ENCODE results near the gene ITGB2.

DNA sequence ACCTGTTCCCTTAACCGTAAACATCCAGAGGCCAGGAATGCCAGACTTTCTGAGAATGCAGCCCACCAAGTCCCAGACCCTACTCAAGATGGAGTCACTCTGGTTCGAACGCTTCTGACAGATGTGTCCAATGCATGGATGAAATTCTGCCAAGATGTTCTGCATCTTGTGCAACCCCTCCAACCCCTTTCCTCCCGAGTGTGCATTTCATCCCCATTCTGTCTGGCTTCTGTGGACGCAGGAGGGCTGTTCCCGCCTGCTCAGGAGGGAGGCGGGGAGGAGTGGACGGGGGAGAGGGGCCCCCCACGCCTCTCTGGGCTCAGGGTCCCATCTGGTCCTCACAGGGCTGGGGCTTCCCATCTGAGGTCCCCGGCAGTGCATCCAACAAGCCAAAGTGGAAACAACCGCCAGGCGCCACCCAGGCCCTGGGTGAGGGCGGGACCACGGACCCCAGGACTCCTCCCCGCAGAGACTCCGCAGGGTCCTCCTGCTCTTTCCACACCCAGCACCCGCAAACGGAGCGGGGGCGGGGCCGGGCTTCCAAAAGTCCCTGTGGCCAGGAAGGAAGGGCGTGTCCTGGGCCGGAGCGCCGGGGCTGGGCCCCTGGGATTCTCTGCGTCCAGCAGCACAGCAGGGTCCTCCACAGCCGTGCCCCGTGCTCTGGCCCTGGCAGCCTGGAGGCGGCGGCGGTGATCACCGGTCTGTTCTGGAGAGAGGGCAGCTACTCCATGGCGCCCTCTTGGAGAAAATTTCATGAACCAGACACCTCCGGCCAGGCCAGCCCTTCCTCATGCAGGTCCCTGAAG, 75.1 kb downstream of the ITGB2 start:
- no peak for TF ChIP-seq ZNF274 (IDR thresholded peaks at IDR 0.05; ENCODE audit: low read depth, low read length)
- TF ChIP-seq, protein P1, sequence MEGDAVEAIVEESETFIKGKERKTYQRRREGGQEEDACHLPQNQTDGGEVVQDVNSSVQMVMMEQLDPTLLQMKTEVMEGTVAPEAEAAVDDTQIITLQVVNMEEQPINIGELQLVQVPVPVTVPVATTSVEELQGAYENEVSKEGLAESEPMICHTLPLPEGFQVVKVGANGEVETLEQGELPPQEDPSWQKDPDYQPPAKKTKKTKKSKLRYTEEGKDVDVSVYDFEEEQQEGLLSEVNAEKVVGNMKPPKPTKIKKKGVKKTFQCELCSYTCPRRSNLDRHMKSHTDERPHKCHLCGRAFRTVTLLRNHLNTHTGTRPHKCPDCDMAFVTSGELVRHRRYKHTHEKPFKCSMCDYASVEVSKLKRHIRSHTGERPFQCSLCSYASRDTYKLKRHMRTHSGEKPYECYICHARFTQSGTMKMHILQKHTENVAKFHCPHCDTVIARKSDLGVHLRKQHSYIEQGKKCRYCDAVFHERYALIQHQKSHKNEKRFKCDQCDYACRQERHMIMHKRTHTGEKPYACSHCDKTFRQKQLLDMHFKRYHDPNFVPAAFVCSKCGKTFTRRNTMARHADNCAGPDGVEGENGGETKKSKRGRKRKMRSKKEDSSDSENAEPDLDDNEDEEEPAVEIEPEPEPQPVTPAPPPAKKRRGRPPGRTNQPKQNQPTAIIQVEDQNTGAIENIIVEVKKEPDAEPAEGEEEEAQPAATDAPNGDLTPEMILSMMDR (IDR thresholded peaks at IDR 0.05 in 2 of 3, conservative IDR thresholded peaks at IDR 0.05 in 1 of 3; ENCODE audit: borderline replicate concordance in 1 of 3, insufficient read depth in 1 of 3, low read depth in 2 of 3, low read length in 2 of 3): peak; percentile 42 to 52 (median 49); a peak in 5 of 6 replicates
